HepG2 (cell line): Measurements from ENCODE around the gene TMEM9. TPM values are rescaled to one million over a fixed set of nuclear protein-coding genes. Genes with fewer than 3 reads are reported as not detected.

Experiments used
- ATAC-seq: fragments of 200-7000 bp; cut with Tn5 transposase; 3 replicates; pipeline ENCODE4 v1.9.1; 2020; ENCODE audit warnings: mild to moderate bottlenecking, moderate library complexity
- BruUV-seq: library from RNA; stranded (reverse); fragments of 400-500 nt; replicated peaks from 2 replicates; lab custom pipeline; 2021; lab: Mats Ljungman, UMichigan
- CTCF ChIA-PET: fragments of 300-600 bp; formaldehyde crosslinking; extraction: SDS; loops from one replicate; lab custom pipeline; 2021; ENCODE audit warnings: low total read pairs, inconsistent platforms, low intra/inter-chr PET ratio; lab: Yijun Ruan, JAX
- POLR2A ChIA-PET: fragments of 350-600 bp; sonication (Branson Sonifier 250); formaldehyde crosslinking; loops from one replicate; lab custom pipeline; 2020; ENCODE audit warnings: antibody characterized with exemption, inconsistent platforms; lab: Yijun Ruan, JAX
- DNase-seq: peaks from one replicate; pipeline ENCODE4 v3.0.0-alpha.2; 2015; ENCODE audit warnings: low spot score
- FAIRE-seq: peaks from 3 replicates; lab custom pipeline; 2011; peaks lifted over from hg19 to GRCh38; lab: Jason Lieb, UNC
- H2AFZ ChIP-seq: one replicate; pipeline ENCODE4 v1.6.1; 2011; ENCODE audit warnings: low read length, inconsistent platforms
- H3K27ac ChIP-seq: fragments of 300-600 bp; 3 replicates; pipeline ENCODE4 v1.8.0; 2011; ENCODE audit warnings: mixed run types, mild to moderate bottlenecking, mixed read lengths, low read length, inconsistent platforms; ENCODE audit not compliant: insufficient read depth; ENCODE audit errors: extremely low read length
- H3K27me3 ChIP-seq, 2 experiments: fragments of 200-600 bp in 1 of 2; 2 replicates in 1 of 2; 3 replicates in 1 of 2; pipeline versions ENCODE4 v1.6.0 to v1.8.0; 2011; ENCODE audit warnings: low read length in 2 of 2, mild to moderate bottlenecking in 2 of 2, moderate library complexity in 2 of 2, inconsistent platforms in 1 of 2; ENCODE audit not compliant: insufficient read depth in 2 of 2, control insufficient read depth in 1 of 2
- H3K36me3 ChIP-seq, 2 experiments: fragments of 200-600 bp in 1 of 2; replicated peaks in 1 of 2; 2 replicates in 1 of 2; 3 replicates in 1 of 2; pipeline versions ENCODE4 v1.5.1 to v1.8.0; 2011; ENCODE audit warnings: low read length in 2 of 2, inconsistent platforms in 1 of 2; ENCODE audit not compliant: insufficient read depth in 2 of 2, control insufficient read depth in 1 of 2
- H3K4me1 ChIP-seq: 2 replicates; pipeline ENCODE4 v1.5.1; 2012; ENCODE audit warnings: low read length, inconsistent platforms; ENCODE audit not compliant: insufficient read depth
- H3K4me2 ChIP-seq: 2 replicates; pipeline ENCODE4 v1.6.0; 2011; ENCODE audit warnings: low read depth, low read length, inconsistent platforms
- H3K4me3 ChIP-seq, 3 experiments: fragments of 200-600 bp in 1 of 3; sonication (generic), shearing (Covaris generic) in 1 of 3; replicated peaks in 1 of 3; 2 replicates each; pipeline ENCODE4 v1.5.1; 2011 to 2016; ENCODE audit warnings: low read length in 3 of 3, inconsistent platforms in 2 of 3, low read depth in 2 of 3, mild to moderate bottlenecking in 2 of 3, control low read depth in 1 of 3, mixed read lengths in 1 of 3; ENCODE audit not compliant: insufficient read depth in 1 of 3
- H3K79me2 ChIP-seq: one replicate; pipeline ENCODE4 v1.6.1; 2011; ENCODE audit warnings: low read length, inconsistent platforms; ENCODE audit not compliant: insufficient read depth
- H3K9ac ChIP-seq: 2 replicates; pipeline ENCODE4 v1.6.0; 2011; ENCODE audit warnings: mild to moderate bottlenecking, low read depth, low read length, inconsistent platforms; ENCODE audit not compliant: insufficient read depth
- H3K9me3 ChIP-seq: 2 replicates; pipeline ENCODE4 v1.5.1; 2012; ENCODE audit warnings: mild to moderate bottlenecking, low read length
- H4K20me1 ChIP-seq: 2 replicates; pipeline ENCODE4 v1.6.0; 2011; ENCODE audit warnings: inconsistent platforms, mild to moderate bottlenecking, low read length, moderate library complexity; ENCODE audit not compliant: insufficient read depth
- DMAP1 ChIP-seq: IDR thresholded peaks from 2 replicates; pipeline ENCODE4 v1.6.1; 2016
- E2F2 ChIP-seq: sonication (generic); formaldehyde crosslinking; IDR thresholded peaks from 2 replicates; pipeline ENCODE4 v1.4.0; 2020; ENCODE audit warnings: missing genetic modification reagents, borderline replicate concordance
- HNRNPH1 ChIP-seq: fragments of 200-400 bp; formaldehyde crosslinking; optimal IDR thresholded peaks from 2 replicates; pipeline ENCODE3; 2017; ENCODE audit warnings: mild to moderate bottlenecking, low read depth, low read length
- NONO ChIP-seq, 2 experiments: fragments of 450-650 bp in 1 of 2; sonication (generic) in 1 of 2; formaldehyde crosslinking in 1 of 2; IDR thresholded peaks in 1 of 2; conservative IDR thresholded peaks in 1 of 2; 2 replicates each; pipeline versions ENCODE4 v1.6.1 to v1.8.0; 2017 to 2022; ENCODE audit warnings: mild to moderate bottlenecking in 1 of 2, missing genetic modification reagents in 1 of 2, moderate library complexity in 1 of 2
- RBM22 ChIP-seq: fragments of 200-400 bp; formaldehyde crosslinking; optimal IDR thresholded peaks from 2 replicates; pipeline ENCODE3; 2017; ENCODE audit warnings: mild to moderate bottlenecking, low read length, moderate library complexity
- TFAP4 ChIP-seq: sonication (generic); IDR thresholded peaks from 2 replicates; pipeline ENCODE4 v1.6.1; 2016; ENCODE audit warnings: low read depth, borderline replicate concordance
- ZFP90 ChIP-seq: sonication (generic); formaldehyde crosslinking; IDR thresholded peaks from 2 replicates; pipeline ENCODE4 v1.8.0; 2022; ENCODE audit warnings: missing genetic modification reagents, mild to moderate bottlenecking, inconsistent platforms, borderline replicate concordance
- ZNF496 ChIP-seq: sonication (generic); formaldehyde crosslinking; IDR thresholded peaks from 2 replicates; pipeline ENCODE4 v1.8.1; 2023; ENCODE audit warnings: mild to moderate bottlenecking, moderate library complexity, missing genetic modification reagents; ENCODE audit not compliant: insufficient replicate concordance
- ZNF788 ChIP-seq: sonication (generic); formaldehyde crosslinking; IDR thresholded peaks from 2 replicates; pipeline ENCODE4 v1.5.0; 2020; ENCODE audit warnings: mild to moderate bottlenecking, missing genetic modification reagents, borderline replicate concordance
- WGBS: methylation state at CpG from one replicate; pipeline ENCODE4 v1.1.6; 2017; ENCODE audit warnings: low lambda C conversion rate; 5-methylcytosine and 5-hydroxymethylcytosine counted together
- in situ Hi-C: cut with HindIII; loops from 2 replicates; pipeline ENCODE4 v1.10.0; 2017; ENCODE audit warnings: low pct_unique_long_range_greater_than_20kb; ENCODE audit not compliant: extremely low pct_ligation_motif_present
- intact Hi-C: fragments of 100-400 bp; cut with micrococcal nuclease; formaldehyde crosslinking; loops from one replicate; pipeline ENCODE4 v1.10.0; 2022; ENCODE audit not compliant: unreplicated experiment
- polyA plus RNA-seq, 8 experiments: library from polyadenylated mRNA; depleted of rRNA in 3 of 8; stranded (reverse) in 7 of 8; unstranded in 1 of 8; fragments of >200 nt; fragmentation: Illumina TruSeq in 4 of 8; extraction: Trizol in 4 of 8; gene quantifications; 2 replicates each; pipeline versions ENCODE4 v1.2.1 to v1.2.3, GENCODE V29; 2011 to 2016; ENCODE audit warnings: low read depth in 4 of 8, missing spikeins in 1 of 8, mixed read lengths in 1 of 8; ENCODE audit not compliant: insufficient read depth in 1 of 8
- total RNA-seq, 5 experiments: library from RNA; depleted of rRNA; stranded (reverse); fragments of >200 nt; fragmentation: Illumina TruSeq; extraction: Trizol; gene quantifications; 2 replicates each; pipeline ENCODE4 v1.2.3, GENCODE V29; 2016; ENCODE audit warnings: low read depth in 1 of 5

TMEM9 gene
- total and polyA plus RNA-seq, 2 of the 13 experiments (the other 11 are each of a cell fraction or from before 2014, with no cell fraction given): 60.9 to 102 TPM

GRCh38 chr1:201112926-201113325, 41.3 kb downstream of the TMEM9 start:
- Histone ChIP-seq H3K36me3 (no peaks in the 10 kb centered on the region), H3K27me3 (peaks cover 0 to 18% of the 10 kb centered on the region in 2 experiments; a peak in 3 of 5 replicates), H3K4me3 (no peak overlapping the region), H3K79me2 (no peaks in the 10 kb centered on the region)
- no TSS peak for BruUV-seq
- CTCF ChIA-PET: interaction anchor here (1.8 kb wide), 1 partner anchor 27 kb away, joined by 24 read pairs; no protein-coding TSS in a partner anchor
- no peak for ATAC-seq
- 18% methylated on average over 3 of the region's 3 CpGs for WGBS
- no peak for DNase-seq
- intact Hi-C loops: loop anchor here (5.0 to 10.0 kb wide), 2 partner anchors 218 to 556 kb away; partner anchors contain the start of gene INAVA
- in situ Hi-C loops: loop anchor here (10.0 kb wide), 1 partner anchor 138 kb away; no protein-coding TSS in a partner anchor
- no peak for TF ChIP-seq TFAP4
- no peak for TF ChIP-seq ZNF496
- no peak for TF ChIP-seq NONO (IDR thresholded peaks at IDR 0.05)
- TF ChIP-seq NONO (CRISPR knock-in tag; conservative IDR thresholded peaks at IDR 0.05): no peak
- TF ChIP-seq E2F2 (CRISPR knock-in tag): no peak
- no peak for TF ChIP-seq ZFP90 (CRISPR knock-in tag)
- TF ChIP-seq HNRNPH1: no peak
- no peak for TF ChIP-seq RBM22
- TF ChIP-seq DMAP1: no peak
- TF ChIP-seq ZNF788: no peak
- TF ChIP-seq, all 625 proteins: peak for 0
- no peak overlapping the region for H3K27ac ChIP-seq
- FAIRE-seq: no peak
- no peaks in the 10 kb centered on the region for H4K20me1 ChIP-seq
- no peaks in the 10 kb centered on the region for H3K4me1 ChIP-seq
- H3K4me2 ChIP-seq: no peak overlapping the region
- no peak overlapping the region for H2AFZ ChIP-seq
- H3K9ac ChIP-seq: no peak overlapping the region
- POLR2A ChIA-PET: no interaction called here
- H3K9me3 ChIP-seq: no peaks in the 10 kb centered on the region
